ENCODE measurements around the gene MTG2. TPM values are rescaled to one million over a fixed set of nuclear protein-coding genes. Genes with fewer than 3 reads are reported as not detected.

The MTG2 gene
- polyA plus RNA-seq, 1 of the 3 experiments (the other 2 are of a cell fraction) = 42.9 TPM

DNA sequence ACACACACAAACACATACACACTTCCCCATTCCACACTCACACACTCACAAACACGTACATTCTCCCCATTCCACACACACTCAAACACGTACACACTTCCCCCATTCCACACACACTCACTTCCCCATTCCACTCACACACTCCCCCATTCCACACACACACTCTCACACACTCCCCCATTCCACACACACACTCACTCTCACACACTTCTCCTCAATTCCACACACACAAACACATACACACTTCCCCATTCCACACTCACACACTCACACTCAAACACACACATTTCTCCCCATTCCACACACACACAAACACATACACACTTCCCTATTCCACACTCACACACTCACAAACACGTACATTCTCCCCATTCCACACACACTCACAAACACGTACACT, 46.8 kb downstream of the MTG2 start (continued):
- TF ChIP-seq USF1 (IDR thresholded peaks at IDR 0.05; ENCODE audit: borderline replicate concordance, low read depth) = no peak

DNA sequence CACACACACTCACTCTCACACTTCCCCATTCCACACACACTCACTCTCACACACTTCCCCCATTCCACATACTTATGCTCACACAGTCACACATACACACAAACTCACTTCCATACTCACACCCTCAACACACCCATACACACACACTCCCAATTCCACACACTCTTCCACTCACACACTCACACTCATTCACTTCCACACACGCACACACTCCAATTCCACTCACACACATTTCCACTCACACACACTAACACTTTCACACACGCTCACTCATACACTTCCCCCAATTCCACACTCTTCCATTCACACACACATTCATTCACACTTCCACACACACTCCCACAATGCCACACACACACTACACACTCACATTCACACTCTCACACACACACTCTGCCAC, 47.4 kb downstream of the MTG2 start:
- no peak overlapping the region for H2AFZ ChIP-seq (ENCODE audit: low read depth)
- H3K27me3 ChIP-seq (ENCODE audit: insufficient read depth) = peaks cover 8% of the 10 kb centered on the region; the same call in 1 of the 2 replicates
- H3K4me3 ChIP-seq (ENCODE audit: low read depth in 2 of 2, low read length in 1 of 2) = no peak overlapping the region
- 65% methylated on average over 2 of the region's 2 CpGs for WGBS (ENCODE audit: low lambda C conversion rate)
- ChIA-PET POLR2A (no interaction called here), CTCF (no interaction called here)
- H3F3A ChIP-seq (replicated peaks; ENCODE audit: insufficient read depth) = peaks cover 7% of the 10 kb centered on the region
- DNase-seq = no peak
- H3K9ac ChIP-seq = no peak overlapping the region
- TF ChIP-seq IRF3 (IDR thresholded peaks at IDR 0.05; ENCODE audit: low read depth, low read length) (no peak), POLR2AphosphoS5 (IDR thresholded peaks at IDR 0.05; ENCODE audit: low read depth, low read length) (no peak), TAF1 (IDR thresholded peaks at IDR 0.05; ENCODE audit: borderline replicate concordance, low read depth, low read length) (no peak), GABPA (IDR thresholded peaks at IDR 0.05; ENCODE audit: low read depth) (no peak), MXI1 (IDR thresholded peaks at IDR 0.05; ENCODE audit: low read depth, low read length) (no peak), USF1 (IDR thresholded peaks at IDR 0.05; ENCODE audit: borderline replicate concordance, low read depth) (no peak), MAX (IDR thresholded peaks at IDR 0.05; ENCODE audit: low read depth) (no peak), TCF12 (IDR thresholded peaks at IDR 0.05) (no peak), TEAD4 (IDR thresholded peaks at IDR 0.05; ENCODE audit: borderline replicate concordance, insufficient read depth) (no peak), SIN3A (IDR thresholded peaks at IDR 0.05; ENCODE audit: borderline replicate concordance, low read depth, low read length) (no peak), EP300 (IDR thresholded peaks at IDR 0.05; ENCODE audit: borderline replicate concordance in 1 of 2, low read depth in 1 of 2, low read length in 1 of 2) (no peak), NFIC (IDR thresholded peaks at IDR 0.05; ENCODE audit: borderline replicate concordance) (no peak), RCOR1 (IDR thresholded peaks at IDR 0.05; ENCODE audit: low read length) (no peak), EZH2phosphoT487 (IDR thresholded peaks at IDR 0.05; ENCODE audit: borderline replicate concordance, low read depth) (no peak)
- TF ChIP-seq, protein P1, sequence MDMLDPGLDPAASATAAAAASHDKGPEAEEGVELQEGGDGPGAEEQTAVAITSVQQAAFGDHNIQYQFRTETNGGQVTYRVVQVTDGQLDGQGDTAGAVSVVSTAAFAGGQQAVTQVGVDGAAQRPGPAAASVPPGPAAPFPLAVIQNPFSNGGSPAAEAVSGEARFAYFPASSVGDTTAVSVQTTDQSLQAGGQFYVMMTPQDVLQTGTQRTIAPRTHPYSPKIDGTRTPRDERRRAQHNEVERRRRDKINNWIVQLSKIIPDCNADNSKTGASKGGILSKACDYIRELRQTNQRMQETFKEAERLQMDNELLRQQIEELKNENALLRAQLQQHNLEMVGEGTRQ (IDR thresholded peaks at IDR 0.05; ENCODE audit: borderline replicate concordance, low read depth, low read length) = no peak
- H3K79me2 ChIP-seq (ENCODE audit: insufficient read depth) = no peaks in the 10 kb centered on the region
- no peak overlapping the region for H3K27ac ChIP-seq (ENCODE audit: low read depth in 2 of 2, low read length in 1 of 2)
- peaks cover 0 to 32% of the 10 kb centered on the region in 2 experiments; a peak in 1 of 4 replicates for H3K4me1 ChIP-seq (ENCODE audit: control insufficient read depth in 1 of 2, insufficient read depth in 2 of 2, low read depth in 1 of 2, low read length in 1 of 2)
- no peak overlapping the region for H3K4me2 ChIP-seq
- no peaks in the 10 kb centered on the region for H3K9me3 ChIP-seq
- H3K9me2 ChIP-seq = no peaks in the 10 kb centered on the region
- no peaks in the 10 kb centered on the region for H4K20me1 ChIP-seq (ENCODE audit: insufficient read depth)
- H3K36me3 ChIP-seq (replicated peaks in 1 of 2; ENCODE audit: control insufficient read depth in 1 of 2, insufficient read depth in 2 of 2, low read length in 1 of 2) = no peaks in the 10 kb centered on the region
